Measurements from ENCODE around the gene SRSF1.

DNA sequence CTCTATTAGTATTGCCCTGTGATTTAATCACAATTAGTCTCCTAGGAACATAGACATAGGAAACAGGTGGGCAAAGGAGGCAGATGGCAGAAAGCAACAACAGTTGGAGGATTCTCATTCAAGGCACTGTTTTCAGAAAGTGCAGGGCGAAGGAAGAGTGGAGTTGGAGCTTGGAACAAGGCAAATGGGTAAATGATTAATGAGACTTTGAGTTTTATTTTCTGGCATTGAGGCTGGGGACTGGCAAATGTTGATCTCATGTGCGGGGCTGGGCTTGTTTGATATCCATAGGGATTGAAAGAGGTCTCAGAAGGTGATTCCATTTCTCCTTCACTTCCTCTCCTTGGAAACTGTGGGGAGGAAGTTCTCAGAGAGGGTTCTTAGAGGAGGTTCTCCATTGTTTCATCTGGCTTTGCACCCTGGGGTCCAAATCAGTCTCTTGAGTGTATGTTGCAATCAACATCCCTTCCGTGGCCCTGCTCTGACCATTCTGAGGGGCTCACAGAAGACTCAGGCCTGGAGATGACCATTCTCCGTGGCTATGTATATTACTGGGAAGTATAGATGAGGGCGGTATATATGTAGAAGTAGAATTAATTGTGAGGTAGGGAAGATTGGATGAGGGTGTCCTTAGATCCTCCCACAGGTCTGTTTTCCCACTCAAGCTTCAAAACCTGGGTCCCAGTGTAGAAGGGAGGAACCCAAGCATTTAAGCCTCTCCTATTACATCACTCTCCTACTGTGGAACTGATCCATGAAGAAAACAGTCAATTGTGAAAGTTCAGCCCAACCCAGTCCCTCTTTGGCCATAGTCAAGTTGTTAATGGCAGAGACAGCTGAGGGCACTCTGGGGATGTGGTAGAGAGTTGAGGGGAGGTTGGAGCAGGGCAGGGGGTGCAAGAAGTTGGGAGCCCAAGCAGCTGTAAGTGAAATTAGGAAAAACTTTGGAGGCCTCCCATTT lies 36.5 kb upstream of the SRSF1 start:
- TF ChIP-seq CTCF (conservative IDR thresholded peaks at IDR 0.05; ENCODE audit: low read length) = no peak
- TF ChIP-seq EZH2phosphoT487 (IDR thresholded peaks at IDR 0.05; ENCODE audit: borderline replicate concordance) = no peak
